GM12891 (cell line): ENCODE results near the gene DLK1.

Experiments
- PAX5 ChIP-seq: IDR thresholded peaks from 2 replicates; pipeline ENCODE4 v1.6.1; 2011; ENCODE audit warnings: low read length, moderate library complexity, mild to moderate bottlenecking; ENCODE audit not compliant: insufficient read depth, severe bottlenecking
- POLR2A ChIP-seq: IDR thresholded peaks from 2 replicates; pipeline ENCODE4 v1.6.1; 2011; ENCODE audit warnings: low read depth, low read length, control low read depth
- POLR2AphosphoS5 ChIP-seq: IDR thresholded peaks from 2 replicates; pipeline ENCODE4 v1.6.1; 2011; ENCODE audit warnings: low read depth, low read length, control low read depth
- POU2F2 ChIP-seq: IDR thresholded peaks from 2 replicates; pipeline ENCODE4 v1.6.1; 2011; ENCODE audit warnings: low read depth, mild to moderate bottlenecking, control low read depth, low read length, moderate library complexity
- SPI1 ChIP-seq: IDR thresholded peaks from 2 replicates; pipeline ENCODE4 v1.6.1; 2011; ENCODE audit warnings: low read depth, low read length, control low read depth
- TAF1 ChIP-seq: IDR thresholded peaks from 2 replicates; pipeline ENCODE4 v1.6.1; 2011; ENCODE audit warnings: low read depth, low read length, control low read depth

DNA sequence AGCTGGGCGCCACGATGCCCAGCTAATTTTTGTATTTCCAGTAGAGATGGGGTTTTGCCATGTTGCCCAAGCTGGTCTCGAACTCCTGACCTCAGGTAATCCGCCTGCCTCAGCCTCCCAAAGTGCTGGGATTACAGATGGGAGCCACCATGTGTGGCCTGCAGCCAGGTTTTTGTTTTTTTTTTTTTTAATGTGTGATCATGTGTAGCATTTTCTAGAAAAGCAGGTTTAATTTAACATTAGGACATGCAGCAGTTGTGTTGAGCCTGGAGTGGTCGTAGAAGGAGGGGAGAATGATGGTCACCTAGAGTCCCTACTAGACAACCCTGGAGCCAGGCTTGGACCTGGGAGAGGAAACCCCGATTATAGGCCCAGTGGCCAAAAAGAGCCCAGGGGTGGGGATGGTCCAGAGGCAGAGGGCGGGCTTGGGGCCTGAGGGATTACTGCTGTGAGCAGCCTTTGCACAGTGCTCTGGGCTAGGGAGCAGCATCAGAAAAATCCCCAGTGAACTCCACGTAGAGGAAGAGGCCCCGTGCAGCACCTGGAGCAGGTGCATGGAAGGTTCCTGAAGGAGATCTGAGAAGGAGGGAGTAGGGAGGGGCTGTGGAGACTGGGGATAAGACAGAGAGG lies 13.6 kb downstream of the DLK1 start:
- no peak for TF ChIP-seq TAF1
- no peak for TF ChIP-seq POLR2A
- TF ChIP-seq POLR2AphosphoS5: no peak
- no peak for TF ChIP-seq PAX5
- no peak for TF ChIP-seq SPI1
- no peak for TF ChIP-seq POU2F2
